CD4-positive, CD25-positive, alpha-beta regulatory T cell (primary cell): ENCODE results near the gene ARHGEF6. TPM values are rescaled to one million over a fixed set of nuclear protein-coding genes. Genes with fewer than 3 reads are reported as not detected.
A peak's percentile ranks its signal among the peaks of the same experiment; 100 is the strongest.

Experiments
- ATAC-seq, 2 donors: fragments of 150-1000 bp; cut with Tn5 transposase; one replicate each; pipeline ENCODE4 v1.10.0; 2021; ENCODE audit warnings: low read depth in 2 of 2, moderate number of reproducible peaks in 2 of 2, moderate library complexity in 1 of 2
- DNase-seq, 3 donors: peaks; one replicate each; pipeline versions ENCODE4 v3.0.0 to v3.0.0-alpha.2; 2012 to 2022; ENCODE audit warnings: mixed read lengths in 1 of 3
- H3K27ac ChIP-seq: one replicate; pipeline ENCODE4 v1.7.0; 2013; ENCODE audit warnings: mild to moderate bottlenecking, low read length; ENCODE audit not compliant: insufficient read depth, poor library complexity, severe bottlenecking
- H3K27me3 ChIP-seq: one replicate; pipeline ENCODE4 v1.7.0; 2013; ENCODE audit warnings: low read length; ENCODE audit not compliant: control insufficient read depth, insufficient read depth
- H3K36me3 ChIP-seq: one replicate; pipeline ENCODE4 v1.7.0; 2013; ENCODE audit warnings: mild to moderate bottlenecking, low read length, moderate library complexity; ENCODE audit not compliant: control insufficient read depth, insufficient read depth
- H3K4me1 ChIP-seq: 2 replicates; pipeline ENCODE4 v1.7.0; 2013; ENCODE audit warnings: mild to moderate bottlenecking, low read length; ENCODE audit not compliant: insufficient read depth, control insufficient read depth, poor library complexity, severe bottlenecking
- H3K4me3 ChIP-seq: one replicate; pipeline ENCODE4 v1.7.0; 2013; ENCODE audit warnings: low read depth, mild to moderate bottlenecking, low read length, moderate library complexity
- H3K9me3 ChIP-seq, 2 experiments: 1 replicate in 1 of 2; 2 replicates in 1 of 2; pipeline ENCODE4 v1.7.0; 2013; ENCODE audit warnings: low read length in 2 of 2, mild to moderate bottlenecking in 1 of 2, moderate library complexity in 1 of 2; ENCODE audit not compliant: control insufficient read depth in 2 of 2
- H3K27ac Mint-ChIP-seq, 3 donors: one replicate each; pipeline ENCODE4 v1.8.0; 2020 to 2022; ENCODE audit warnings: mild to moderate bottlenecking in 3 of 3, mixed read lengths in 3 of 3, moderate library complexity in 2 of 3
- H3K27me3 Mint-ChIP-seq: one replicate; pipeline ENCODE4 v1.8.0; 2022; ENCODE audit warnings: mild to moderate bottlenecking, mixed read lengths
- H3K36me3 Mint-ChIP-seq: one replicate; pipeline ENCODE4 v1.8.0; 2020; ENCODE audit warnings: mixed read lengths
- H3K4me1 Mint-ChIP-seq, 4 donors: one replicate each; pipeline ENCODE4 v1.8.0; 2020 to 2022; ENCODE audit warnings: mixed read lengths in 4 of 4, mild to moderate bottlenecking in 1 of 4
- H3K4me3 Mint-ChIP-seq, 4 donors: one replicate each; pipeline ENCODE4 v1.8.0; 2020 to 2022; ENCODE audit warnings: mild to moderate bottlenecking in 4 of 4, mixed read lengths in 4 of 4, moderate library complexity in 3 of 4
- H3K9me3 Mint-ChIP-seq, 7 donors: one replicate each; pipeline ENCODE4 v1.8.0; 2020 to 2022; ENCODE audit warnings: mixed read lengths in 7 of 7, mild to moderate bottlenecking in 3 of 7, moderate library complexity in 2 of 7
- polyA plus RNA-seq, 4 donors: library from polyadenylated mRNA; unstranded; fragments of 300-500 nt; fragmentation: Illumina TruSeq; gene quantifications; one replicate each; pipeline ENCODE4 v1.2.3, GENCODE V29; 2021
- total RNA-seq: library from RNA; stranded (reverse); gene quantifications from one replicate; pipeline ENCODE4 v1.2.3, GENCODE V29; 2022

Gene ARHGEF6
- total and polyA plus RNA-seq, 5 donors from 2014 or later: 83.0 to 111 (median 87.8) TPM

- Histone ChIP-seq H3K4me1 (peaks cover 24% of the 10 kb centered on the region), H3K4me3 (peak overlapping the region; percentile 90), H3K27ac (peak overlapping the region; percentile 51), H3K36me3 (peaks cover 15% of the 10 kb centered on the region), H3K27me3 (no peaks in the 10 kb centered on the region), H3K9me3 (no peaks in the 10 kb centered on the region)
- ATAC-seq (no peak), DNase-seq (no peak)
- Mint-ChIP-seq H3K27ac (peak overlapping the region; percentile 38 to 80 (median 56)), H3K36me3 (peaks cover 29% of the 10 kb centered on the region), H3K4me1 (peaks cover 0 to 57% (median 20%) of the 10 kb centered on the region in 4 donors), H3K9me3 (no peaks in the 10 kb centered on the region), H3K27me3 (no peaks in the 10 kb centered on the region), H3K4me3 (peak overlapping the region; percentile 6 to 91 (median 77))
Observed at GRCh38 chrX:136652822-136653723, 127.7 kb downstream of the ARHGEF6 start.

GRCh38 chrX:136650811-136651210 lies 129.9 kb downstream of the ARHGEF6 start:
- no peaks in the 10 kb centered on the region for H3K27me3 ChIP-seq
- H3K27ac ChIP-seq: peak overlapping the region; percentile 33
- no peak for DNase-seq
- peak overlapping the region; percentile 90 for H3K4me3 ChIP-seq
- no peaks in the 10 kb centered on the region for H3K9me3 Mint-ChIP-seq
- peaks cover 9% of the 10 kb centered on the region for H3K36me3 ChIP-seq
- no peaks in the 10 kb centered on the region for H3K9me3 ChIP-seq
- H3K4me1 ChIP-seq: peaks cover 27% of the 10 kb centered on the region
- no peak for ATAC-seq
- H3K4me1 Mint-ChIP-seq: peaks cover 0 to 57% (median 28%) of the 10 kb centered on the region in 4 donors
- H3K4me3 Mint-ChIP-seq: peak overlapping the region; percentile 65 to 93 (median 90)
- peak overlapping the region; percentile 63 to 86 (median 68) for H3K27ac Mint-ChIP-seq
- H3K27me3 Mint-ChIP-seq: no peaks in the 10 kb centered on the region
- peaks cover 22% of the 10 kb centered on the region for H3K36me3 Mint-ChIP-seq

GRCh38 chrX:136647677-136648360 lies 132.9 kb downstream of the ARHGEF6 start, which contains the start of gene CD40LG:
Gene CD40LG (plus strand): TSS chrX:136648158. CDS start chrX:136648249, 91 bp downstream.
- DNase-seq (peak in 1 of 3 donors; percentile 43), ATAC-seq (no peak)
- Histone ChIP-seq H3K27ac (peak within 1 kb of the TSS; percentile 60), H3K9me3 (no peaks in the 10 kb centered on the region), H3K4me3 (peak within 1 kb of the TSS; percentile 90), H3K36me3 (no peaks in the 10 kb centered on the region), H3K27me3 (no peaks in the 10 kb centered on the region), H3K4me1 (peaks cover 17% of the 10 kb centered on the region)
- peak within 1 kb of the TSS; percentile 79 to 92 (median 80) for H3K27ac Mint-ChIP-seq
- H3K9me3 Mint-ChIP-seq: no peaks in the 10 kb centered on the region
- H3K36me3 Mint-ChIP-seq: peaks cover 9% of the 10 kb centered on the region
- H3K27me3 Mint-ChIP-seq: no peaks in the 10 kb centered on the region
- H3K4me3 Mint-ChIP-seq: peak within 1 kb of the TSS; percentile 65 to 93 (median 90)
- peaks cover 0 to 51% (median 21%) of the 10 kb centered on the region in 4 donors for H3K4me1 Mint-ChIP-seq

- peaks cover 10% of the 10 kb centered on the region for H3K36me3 Mint-ChIP-seq
- peak overlapping the region; percentile 60 for H3K27ac ChIP-seq
- H3K27ac Mint-ChIP-seq: peak overlapping the region; percentile 56 to 78 (median 69)
Observed at GRCh38 chrX:136646602-136647239, 134.0 kb downstream of the ARHGEF6 start.

GRCh38 chrX:136643243-136643642 lies 137.5 kb downstream of the ARHGEF6 start:
- ATAC-seq (no peak), DNase-seq (no peak)
- H3K4me3 Mint-ChIP-seq: no peak overlapping the region
- peaks cover 0 to 69% (median 31%) of the 10 kb centered on the region in 4 donors for H3K4me1 Mint-ChIP-seq
- H3K36me3 Mint-ChIP-seq: peaks cover 8% of the 10 kb centered on the region
- Histone ChIP-seq H3K4me3 (no peak overlapping the region), H3K27me3 (no peaks in the 10 kb centered on the region), H3K36me3 (no peaks in the 10 kb centered on the region), H3K4me1 (peaks cover 11% of the 10 kb centered on the region), H3K27ac (no peak overlapping the region), H3K9me3 (no peaks in the 10 kb centered on the region)
- no peak overlapping the region for H3K27ac Mint-ChIP-seq
- H3K9me3 Mint-ChIP-seq: peaks cover 0 to 2% (median 0%) of the 10 kb centered on the region in 7 donors
- H3K27me3 Mint-ChIP-seq: no peaks in the 10 kb centered on the region

More at GRCh38 chrX:136646602-136647239, 134.0 kb downstream of the ARHGEF6 start:
- Histone ChIP-seq H3K4me3 (peak overlapping the region; percentile 41), H3K9me3 (no peaks in the 10 kb centered on the region), H3K27me3 (no peaks in the 10 kb centered on the region), H3K36me3 (no peaks in the 10 kb centered on the region), H3K4me1 (peaks cover 17% of the 10 kb centered on the region)
- ATAC-seq (peak; percentile 80 to 88), DNase-seq (peak in 2 of 3 donors; percentile 56 to 74)
- Mint-ChIP-seq H3K4me1 (peaks cover 0 to 50% (median 26%) of the 10 kb centered on the region in 4 donors), H3K9me3 (no peaks in the 10 kb centered on the region), H3K4me3 (peak overlapping the region; percentile 20 to 89 (median 57)), H3K27me3 (no peaks in the 10 kb centered on the region)

GRCh38 chrX:136639506-136640176 lies 141.1 kb downstream of the ARHGEF6 start:
- Mint-ChIP-seq H3K36me3 (peaks cover 8% of the 10 kb centered on the region), H3K4me1 (peaks cover 8 to 62% (median 28%) of the 10 kb centered on the region in 4 donors), H3K9me3 (peaks cover 0 to 3% (median 0%) of the 10 kb centered on the region in 7 donors), H3K27ac (peak overlapping the region; percentile 49 to 90 (median 72)), H3K27me3 (no peaks in the 10 kb centered on the region), H3K4me3 (peak overlapping the region in 3 of 4 donors; percentile 30 to 79 (median 75))
- no peaks in the 10 kb centered on the region for H3K9me3 ChIP-seq
- H3K4me1 ChIP-seq: peaks cover 21% of the 10 kb centered on the region
- H3K4me3 ChIP-seq: peak overlapping the region; percentile 44
- no peaks in the 10 kb centered on the region for H3K27me3 ChIP-seq
- DNase-seq (peak in 1 of 3 donors; percentile 24), ATAC-seq (no peak)
- peak overlapping the region; percentile 14 for H3K27ac ChIP-seq
- H3K36me3 ChIP-seq: no peaks in the 10 kb centered on the region
